ENCODE results near the gene GADD45GIP1. TPM values are rescaled to one million over a fixed set of nuclear protein-coding genes. Genes with fewer than 3 reads are reported as not detected.

GADD45GIP1 gene
- total RNA-seq, 3 donors from 2014 or later (not counting 1 experiment from before 2014, with no cell fraction given): 5.3 to 7.1 (median 5.7) TPM

- Mint-ChIP-seq H3K27me3 (ENCODE audit: low read depth in 2 of 2) (no peaks in the 10 kb centered on the region), H3K27ac (no peak overlapping the region), H3K36me3 (no peaks in the 10 kb centered on the region), H3K9me3 (no peaks in the 10 kb centered on the region), H3K4me1 (peaks cover under 1 to 6% of the 10 kb centered on the region in 2 donors), H3K4me3 (no peak overlapping the region)
- Histone ChIP-seq H3K4me3 (ENCODE audit: low read length) (no peak overlapping the region), H3K27me3 (ENCODE audit: control insufficient read depth, insufficient read depth, low read length) (no peaks in the 10 kb centered on the region), H3K36me3 (ENCODE audit: control insufficient read depth, insufficient read depth, low read length) (no peaks in the 10 kb centered on the region), H3K27ac (ENCODE audit: low read length) (no peak overlapping the region), H3K4me1 (ENCODE audit: control insufficient read depth, insufficient read depth, low read length) (peaks cover 5% of the 10 kb centered on the region), H3K9me3 (ENCODE audit: control insufficient read depth, insufficient read depth, low read length) (no peaks in the 10 kb centered on the region)
- no peak for TF ChIP-seq CTCF (IDR thresholded peaks at IDR 0.05)
- ATAC-seq: no peak
- WGBS (ENCODE audit: insufficient coverage): 91% methylated on average over 7 of the region's 7 CpGs
- DNase-seq: no peak
- intact Hi-C loops (cut with micrococcal nuclease): no loop called here
Measured at GRCh38 chr19:12970070-12970820, 13.2 kb upstream of the GADD45GIP1 start.

- H3K9me3 ChIP-seq (ENCODE audit: control insufficient read depth, insufficient read depth, low read length): no peaks in the 10 kb centered on the region
- WGBS (ENCODE audit: insufficient coverage): 71% methylated on average over 14 of the region's 14 CpGs
- intact Hi-C loops (cut with micrococcal nuclease): no loop called here
- no peak for TF ChIP-seq CTCF (IDR thresholded peaks at IDR 0.05)
- no peaks in the 10 kb centered on the region for H3K36me3 ChIP-seq (ENCODE audit: control insufficient read depth, insufficient read depth, low read length)
- no peaks in the 10 kb centered on the region for H3K9me3 Mint-ChIP-seq
- H3K4me1 ChIP-seq (ENCODE audit: control insufficient read depth, insufficient read depth, low read length): peaks cover 11% of the 10 kb centered on the region
- H3K27me3 Mint-ChIP-seq (ENCODE audit: low read depth in 2 of 2): no peaks in the 10 kb centered on the region
- H3K4me3 Mint-ChIP-seq: no peak within 1 kb of the TSS
- no peak within 1 kb of the TSS for H3K4me3 ChIP-seq (ENCODE audit: low read length)
- no peaks in the 10 kb centered on the region for H3K36me3 Mint-ChIP-seq
- H3K27ac Mint-ChIP-seq: no peak within 1 kb of the TSS
- no peak within 1 kb of the TSS for H3K27ac ChIP-seq (ENCODE audit: low read length)
- H3K27me3 ChIP-seq (ENCODE audit: control insufficient read depth, insufficient read depth, low read length): no peaks in the 10 kb centered on the region
- DNase-seq (no peak), ATAC-seq (no peak)
- peaks cover 5 to 12% of the 10 kb centered on the region in 2 donors for H3K4me1 Mint-ChIP-seq
Measured at GRCh38 chr19:12969292-12969988, 12.4 kb upstream of the GADD45GIP1 start, which contains the start of gene DAND5. TSS of gene DAND5 (plus strand) at chr19:12969576. CDS start at chr19:12969661, 85 bp downstream.

- Histone ChIP-seq H3K27me3 (ENCODE audit: control insufficient read depth, insufficient read depth, low read length) (no peaks in the 10 kb centered on the region), H3K4me1 (ENCODE audit: control insufficient read depth, insufficient read depth, low read length) (peaks cover 11% of the 10 kb centered on the region), H3K9me3 (ENCODE audit: control insufficient read depth, insufficient read depth, low read length) (no peaks in the 10 kb centered on the region), H3K4me3 (ENCODE audit: low read length) (no peak overlapping the region), H3K27ac (ENCODE audit: low read length) (no peak overlapping the region), H3K36me3 (ENCODE audit: control insufficient read depth, insufficient read depth, low read length) (no peaks in the 10 kb centered on the region)
- ATAC-seq (no peak), DNase-seq (no peak)
- no peaks in the 10 kb centered on the region for H3K36me3 Mint-ChIP-seq
- no peaks in the 10 kb centered on the region for H3K27me3 Mint-ChIP-seq (ENCODE audit: low read depth in 2 of 2)
- H3K4me3 Mint-ChIP-seq: no peak overlapping the region
- no peaks in the 10 kb centered on the region for H3K9me3 Mint-ChIP-seq
- WGBS (ENCODE audit: insufficient coverage): 95% methylated on average over 4 of the region's 5 CpGs
- no peak for TF ChIP-seq CTCF (IDR thresholded peaks at IDR 0.05)
- intact Hi-C loops (cut with micrococcal nuclease): no loop called here
- no peak overlapping the region for H3K27ac Mint-ChIP-seq
- peaks cover 5 to 12% of the 10 kb centered on the region in 2 donors for H3K4me1 Mint-ChIP-seq
Measured at GRCh38 chr19:12967907-12968306, 10.9 kb upstream of the GADD45GIP1 start.

All from natural killer cell (primary cell).